Prostate gland (tissue), 2 donors: ENCODE results near the gene BIN2. TPM values are rescaled to one million over a fixed set of nuclear protein-coding genes. Genes with fewer than 3 reads are reported as not detected.
"Not testable (repeated sequence)": the region's sequence is repeated elsewhere in the genome, so short reads cannot be mapped to it uniquely, and the experiment has no call there.

ENCODE experiments used
- DNase-seq: peaks from one replicate; pipeline ENCODE4 v3.0.0-alpha.2; 2019; ENCODE audit warnings: low spot score
- H3K27ac ChIP-seq, 2 donors: fragments of 200-600 bp; sonication (generic); 2 replicates each; pipeline ENCODE4 v1.5.1; 2017 to 2019
- H3K27me3 ChIP-seq: fragments of 200-600 bp; sonication (generic); replicated peaks from 2 replicates; pipeline ENCODE4 v1.5.1; 2019; ENCODE audit not compliant: insufficient read depth
- H3K36me3 ChIP-seq, 2 donors: fragments of 200-600 bp; sonication (generic); 1 replicate in 1 of 2; 2 replicates in 1 of 2; pipeline versions ENCODE4 v1.5.1 to v1.8.1; 2017 to 2019
- H3K4me1 ChIP-seq: fragments of 200-600 bp; sonication (generic); replicated peaks from 2 replicates; pipeline ENCODE4 v1.5.1; 2019
- H3K4me3 ChIP-seq, 2 donors: fragments of 200-600 bp; sonication (generic); 2 replicates each; pipeline ENCODE4 v1.5.1; 2017 to 2019
- H3K9me3 ChIP-seq: fragments of 200-600 bp; sonication (generic); 2 replicates; pipeline ENCODE4 v1.5.1; 2017
- POLR2A ChIP-seq: fragments of 450-650 bp; IDR thresholded peaks from one replicate; pipeline ENCODE4 v1.6.1; 2016; ENCODE audit warnings: antibody characterized with exemption, mild to moderate bottlenecking
- POLR2AphosphoS5 ChIP-seq: sonication (generic); formaldehyde crosslinking; IDR thresholded peaks from one replicate; pipeline ENCODE4 v1.6.1; 2017; ENCODE audit warnings: antibody characterized with exemption
- WGBS: methylation state at CpG from one replicate; pipeline ENCODE4 v1.1.5; 2018; 5-methylcytosine and 5-hydroxymethylcytosine counted together
- intact Hi-C: fragments of 100-400 bp; cut with DNase I; formaldehyde crosslinking; loops from one replicate; pipeline ENCODE4 v1.14.2; 2022
- total RNA-seq, 2 donors: library from RNA; depleted of rRNA; stranded (reverse); fragments of >200 nt; gene quantifications; one replicate each; pipeline ENCODE4 v1.1.0, GENCODE V29; 2016
- TF ChIP-seq, protein P1 (sequence below), 4 experiments: fragments of 200-600 bp in 2 of 4; fragments of 450-650 bp in 2 of 4; sonication (generic) in 2 of 4; IDR thresholded peaks; 1 replicate in 3 of 4; 2 replicates in 1 of 4; pipeline ENCODE4 v1.5.1; 2016 to 2019; ENCODE audit warnings: antibody characterized with exemption in 4 of 4, mild to moderate bottlenecking in 2 of 4, moderate library complexity in 2 of 4

The BIN2 gene
- total RNA-seq, 2 donors from 2014 or later: 2.6 to 5.5 TPM

GRCh38 chr12:51306507-51306906 is 17.5 kb downstream of the BIN2 start:
- intact Hi-C loops: no loop called here

DNA sequence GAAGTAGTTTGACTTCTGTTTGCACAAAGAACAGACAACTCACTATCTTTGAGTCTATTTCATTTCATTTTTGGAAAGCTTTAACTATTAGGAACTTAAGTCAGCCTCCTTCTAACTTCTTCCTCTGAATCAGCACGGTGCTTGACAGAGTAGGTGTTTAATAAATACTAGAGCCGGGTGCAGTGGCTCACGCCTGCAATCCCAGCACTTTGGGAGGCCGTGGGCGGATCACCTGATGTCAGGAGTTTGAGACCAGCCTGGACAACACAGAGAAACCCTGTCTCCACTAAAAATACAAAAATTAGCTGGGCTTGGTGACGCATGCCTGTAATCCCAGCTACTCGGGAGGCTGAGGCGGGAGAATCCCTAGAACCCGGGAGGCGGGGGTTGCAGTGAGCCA is 23.2 kb downstream of the BIN2 start:
- intact Hi-C loops, H3K27me3 ChIP-seq, H3K4me3 ChIP-seq, H3K9me3 ChIP-seq, H3K27ac ChIP-seq, H3K4me1 ChIP-seq, H3K36me3 ChIP-seq, DNase-seq: not testable (repeated sequence)
- WGBS: 81% methylated on average over 10 of the region's 10 CpGs

More at GRCh38 chr12:51306507-51306906, 17.5 kb downstream of the BIN2 start:
- Histone ChIP-seq H3K36me3 (no peaks in the 10 kb centered on the region), H3K27ac (no peak overlapping the region), H3K9me3 (no peaks in the 10 kb centered on the region), H3K4me1 (no peaks in the 10 kb centered on the region), H3K27me3 (no peaks in the 10 kb centered on the region), H3K4me3 (no peak overlapping the region)
- DNase-seq: no peak
- 93% methylated on average over 5 of the region's 5 CpGs for WGBS
- TF ChIP-seq POLR2A (no peak), POLR2AphosphoS5 (no peak)
- TF ChIP-seq, protein P1, sequence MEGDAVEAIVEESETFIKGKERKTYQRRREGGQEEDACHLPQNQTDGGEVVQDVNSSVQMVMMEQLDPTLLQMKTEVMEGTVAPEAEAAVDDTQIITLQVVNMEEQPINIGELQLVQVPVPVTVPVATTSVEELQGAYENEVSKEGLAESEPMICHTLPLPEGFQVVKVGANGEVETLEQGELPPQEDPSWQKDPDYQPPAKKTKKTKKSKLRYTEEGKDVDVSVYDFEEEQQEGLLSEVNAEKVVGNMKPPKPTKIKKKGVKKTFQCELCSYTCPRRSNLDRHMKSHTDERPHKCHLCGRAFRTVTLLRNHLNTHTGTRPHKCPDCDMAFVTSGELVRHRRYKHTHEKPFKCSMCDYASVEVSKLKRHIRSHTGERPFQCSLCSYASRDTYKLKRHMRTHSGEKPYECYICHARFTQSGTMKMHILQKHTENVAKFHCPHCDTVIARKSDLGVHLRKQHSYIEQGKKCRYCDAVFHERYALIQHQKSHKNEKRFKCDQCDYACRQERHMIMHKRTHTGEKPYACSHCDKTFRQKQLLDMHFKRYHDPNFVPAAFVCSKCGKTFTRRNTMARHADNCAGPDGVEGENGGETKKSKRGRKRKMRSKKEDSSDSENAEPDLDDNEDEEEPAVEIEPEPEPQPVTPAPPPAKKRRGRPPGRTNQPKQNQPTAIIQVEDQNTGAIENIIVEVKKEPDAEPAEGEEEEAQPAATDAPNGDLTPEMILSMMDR (IDR thresholded peaks at IDR 0.05): no peak

GRCh38 chr12:51295651-51296050 is 28.3 kb downstream of the BIN2 start:
- WGBS: 62% methylated on average over 5 of the region's 5 CpGs

DNA sequence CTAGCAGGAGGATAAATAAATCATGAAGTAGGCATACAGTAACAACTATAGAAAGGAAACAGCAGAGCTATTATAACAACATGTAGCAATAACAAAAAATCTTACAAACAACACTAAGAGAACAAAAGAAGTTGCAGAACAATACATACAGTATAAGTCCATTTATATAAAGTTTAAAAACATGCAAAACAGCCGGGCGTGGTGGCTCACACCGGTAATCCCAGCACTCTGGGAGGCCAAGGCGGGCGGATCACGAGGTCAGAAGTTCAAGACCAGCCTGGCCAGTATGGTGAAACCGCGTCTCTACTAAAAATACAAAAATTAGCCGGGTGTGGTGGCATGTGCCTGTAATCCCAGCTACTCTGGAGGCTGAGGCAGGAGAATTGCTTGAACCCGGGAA is 29.9 kb downstream of the BIN2 start:
- 84% methylated on average over 10 of the region's 10 CpGs for WGBS
- H3K36me3 ChIP-seq, intact Hi-C loops, H3K4me1 ChIP-seq, H3K4me3 ChIP-seq, DNase-seq, H3K27me3 ChIP-seq, H3K9me3 ChIP-seq, H3K27ac ChIP-seq: not testable (repeated sequence)

More at GRCh38 chr12:51295651-51296050, 28.3 kb downstream of the BIN2 start:
- H3K4me3 ChIP-seq: no peak overlapping the region
- H3K36me3 ChIP-seq: no peaks in the 10 kb centered on the region
- no peak for DNase-seq
- no peaks in the 10 kb centered on the region for H3K9me3 ChIP-seq
- H3K27ac ChIP-seq: no peak overlapping the region
- no peaks in the 10 kb centered on the region for H3K27me3 ChIP-seq
- intact Hi-C loops: no loop called here
- H3K4me1 ChIP-seq: no peaks in the 10 kb centered on the region
- TF ChIP-seq POLR2A (no peak), POLR2AphosphoS5 (no peak)
- TF ChIP-seq, protein P1 (IDR thresholded peaks at IDR 0.05): no peak

- Histone ChIP-seq H3K36me3 (no peaks in the 10 kb centered on the region), H3K9me3 (no peaks in the 10 kb centered on the region), H3K4me1 (no peaks in the 10 kb centered on the region), H3K27ac (no peak overlapping the region), H3K4me3 (no peak overlapping the region), H3K27me3 (no peaks in the 10 kb centered on the region)
- DNase-seq: no peak
- TF ChIP-seq POLR2AphosphoS5 (no peak), POLR2A (no peak)
- TF ChIP-seq, protein P1 (IDR thresholded peaks at IDR 0.05): no peak
- intact Hi-C loops: no loop called here
Observed at GRCh38 chr12:51293696-51294095, 30.3 kb downstream of the BIN2 start.

- H3K4me3 ChIP-seq, H3K4me1 ChIP-seq, H3K9me3 ChIP-seq, DNase-seq, intact Hi-C loops, H3K27ac ChIP-seq, H3K27me3 ChIP-seq, H3K36me3 ChIP-seq: not testable (repeated sequence)
- 87% methylated on average over 9 of the region's 9 CpGs for WGBS
Observed at GRCh38 chr12:51291603-51292513, 32.1 kb downstream of the BIN2 start.
